Mesothelial cell of epicardium (in vitro differentiated cells): Measurements from ENCODE around the gene CDH4. TPM values are rescaled to one million over a fixed set of nuclear protein-coding genes. Genes with fewer than 3 reads are reported as not detected.

Source experiments
- DNase-seq, 2 experiments: peaks; one replicate each; pipeline ENCODE4 v3.0.0; 2021; ENCODE audit warnings: low spot score in 2 of 2; ENCODE audit not compliant: unreplicated experiment in 2 of 2
- H3K27ac Mint-ChIP-seq: 2 replicates; pipeline ENCODE4 v1.8.0; 2021; ENCODE audit warnings: mixed read lengths
- H3K27me3 Mint-ChIP-seq: 2 replicates; pipeline ENCODE4 v1.8.0; 2021; ENCODE audit warnings: low read depth, mixed read lengths
- H3K36me3 Mint-ChIP-seq: 2 replicates; pipeline ENCODE4 v1.8.0; 2021; ENCODE audit warnings: mixed read lengths
- H3K4me1 Mint-ChIP-seq: 2 replicates; pipeline ENCODE4 v1.8.0; 2021; ENCODE audit warnings: mixed read lengths
- H3K4me3 Mint-ChIP-seq: 2 replicates; pipeline ENCODE4 v1.8.0; 2021; ENCODE audit warnings: mild to moderate bottlenecking, moderate library complexity, mixed read lengths
- H3K9me3 Mint-ChIP-seq: 2 replicates; pipeline ENCODE4 v1.8.0; 2021; ENCODE audit warnings: mixed read lengths
- total RNA-seq: library from RNA; stranded (reverse); gene quantifications from 3 replicates; pipeline ENCODE4 v1.2.1, GENCODE V29; 2021
- TF ChIP-seq, protein P1 (sequence below): fragments of 200-600 bp; sonication (generic); IDR thresholded peaks from one replicate; pipeline ENCODE4 v1.5.0; 2021; ENCODE audit warnings: antibody characterized with exemption; ENCODE audit not compliant: unreplicated experiment

The CDH4 gene
- total RNA-seq, 1 donor from 2014 or later, result 1.1 TPM

- H3K4me3 Mint-ChIP-seq, result no peak overlapping the region
- no peaks in the 10 kb centered on the region for H3K36me3 Mint-ChIP-seq
- H3K27ac Mint-ChIP-seq, result no peak overlapping the region
- TF ChIP-seq, protein P1, sequence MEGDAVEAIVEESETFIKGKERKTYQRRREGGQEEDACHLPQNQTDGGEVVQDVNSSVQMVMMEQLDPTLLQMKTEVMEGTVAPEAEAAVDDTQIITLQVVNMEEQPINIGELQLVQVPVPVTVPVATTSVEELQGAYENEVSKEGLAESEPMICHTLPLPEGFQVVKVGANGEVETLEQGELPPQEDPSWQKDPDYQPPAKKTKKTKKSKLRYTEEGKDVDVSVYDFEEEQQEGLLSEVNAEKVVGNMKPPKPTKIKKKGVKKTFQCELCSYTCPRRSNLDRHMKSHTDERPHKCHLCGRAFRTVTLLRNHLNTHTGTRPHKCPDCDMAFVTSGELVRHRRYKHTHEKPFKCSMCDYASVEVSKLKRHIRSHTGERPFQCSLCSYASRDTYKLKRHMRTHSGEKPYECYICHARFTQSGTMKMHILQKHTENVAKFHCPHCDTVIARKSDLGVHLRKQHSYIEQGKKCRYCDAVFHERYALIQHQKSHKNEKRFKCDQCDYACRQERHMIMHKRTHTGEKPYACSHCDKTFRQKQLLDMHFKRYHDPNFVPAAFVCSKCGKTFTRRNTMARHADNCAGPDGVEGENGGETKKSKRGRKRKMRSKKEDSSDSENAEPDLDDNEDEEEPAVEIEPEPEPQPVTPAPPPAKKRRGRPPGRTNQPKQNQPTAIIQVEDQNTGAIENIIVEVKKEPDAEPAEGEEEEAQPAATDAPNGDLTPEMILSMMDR, result no peak
- H3K9me3 Mint-ChIP-seq, result no peaks in the 10 kb centered on the region
- no peak for DNase-seq
- peaks cover 35% of the 10 kb centered on the region for H3K27me3 Mint-ChIP-seq
- no peaks in the 10 kb centered on the region for H3K4me1 Mint-ChIP-seq
These were observed 61.3 kb downstream of the CDH4 start for GRCh38 chr20:61313396-61313795.

DNA sequence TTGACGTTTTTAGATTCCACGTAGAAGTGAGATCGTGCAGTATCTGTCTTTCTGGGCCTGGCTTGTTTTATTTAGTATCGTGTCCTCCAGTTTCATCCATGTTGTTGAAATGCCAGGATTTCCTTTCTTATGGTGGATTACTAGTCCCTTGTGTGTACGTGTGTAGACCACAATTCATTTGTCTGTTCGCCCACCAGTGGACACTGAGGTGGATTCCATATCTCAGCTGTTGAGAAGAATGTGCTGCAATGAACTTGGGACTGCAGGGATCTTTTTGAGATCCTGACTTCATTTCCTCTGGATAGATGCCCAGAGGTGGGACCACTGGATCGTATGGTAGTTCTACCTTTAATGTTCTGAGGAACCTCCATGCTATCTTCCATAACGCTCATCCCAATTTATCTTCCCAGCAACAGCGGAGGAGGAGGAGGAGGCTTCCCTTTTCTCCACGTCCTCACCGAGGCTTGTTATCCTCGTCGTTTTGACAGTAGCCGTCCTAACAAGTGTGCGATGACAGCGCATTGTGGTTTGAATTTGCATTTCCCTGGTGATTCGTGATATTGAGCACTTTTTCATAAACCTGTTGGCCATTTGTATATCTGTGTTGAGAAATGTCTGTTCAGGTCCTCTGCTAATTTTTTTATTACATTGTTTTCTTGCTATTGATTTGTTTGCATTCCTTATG, 62.4 kb downstream of the CDH4 start:
- H3K9me3 Mint-ChIP-seq, result no peaks in the 10 kb centered on the region
- DNase-seq, result no peak
- H3K4me3 Mint-ChIP-seq, result no peak overlapping the region
- TF ChIP-seq, protein P1, result no peak
- no peaks in the 10 kb centered on the region for H3K36me3 Mint-ChIP-seq
- H3K27me3 Mint-ChIP-seq, result peaks cover 40% of the 10 kb centered on the region
- no peak overlapping the region for H3K27ac Mint-ChIP-seq
- no peaks in the 10 kb centered on the region for H3K4me1 Mint-ChIP-seq

DNA sequence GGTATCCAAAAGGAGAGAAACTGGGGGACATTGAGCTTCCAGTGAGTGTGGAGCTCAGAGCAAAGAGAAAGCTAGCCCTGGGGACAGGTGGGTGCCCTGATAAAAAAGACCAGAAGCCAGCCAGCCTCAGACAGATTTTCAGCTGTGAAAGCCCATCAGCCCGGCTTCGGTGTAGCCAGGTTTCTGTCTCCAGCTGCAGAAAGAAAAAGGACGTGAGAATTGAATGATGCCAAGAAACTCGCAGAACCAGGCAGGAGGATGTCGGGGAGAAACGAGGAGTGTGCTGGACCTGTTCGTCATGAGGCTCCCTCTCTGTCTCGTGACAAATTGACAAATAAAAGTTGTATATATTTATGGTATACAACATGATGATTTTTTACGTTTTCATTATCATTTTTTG, 63.3 kb downstream of the CDH4 start:
- Mint-ChIP-seq H3K27me3 (peaks cover 42% of the 10 kb centered on the region), H3K36me3 (no peaks in the 10 kb centered on the region)
- no peak for DNase-seq

GRCh38 chr20:61316346-61316745, 64.3 kb downstream of the CDH4 start:
- Mint-ChIP-seq H3K27me3 (peaks cover 44% of the 10 kb centered on the region), H3K9me3 (no peaks in the 10 kb centered on the region), H3K4me3 (no peak overlapping the region), H3K4me1 (no peaks in the 10 kb centered on the region), H3K36me3 (no peaks in the 10 kb centered on the region), H3K27ac (no peak overlapping the region)
- DNase-seq, result no peak
- TF ChIP-seq, protein P1, result no peak

More for the DNA sequence above, 63.3 kb downstream of the CDH4 start:
- H3K27ac Mint-ChIP-seq, result no peak overlapping the region
- no peak overlapping the region for H3K4me3 Mint-ChIP-seq
- TF ChIP-seq, protein P1, result no peak
- H3K9me3 Mint-ChIP-seq, result no peaks in the 10 kb centered on the region
- no peaks in the 10 kb centered on the region for H3K4me1 Mint-ChIP-seq

DNA sequence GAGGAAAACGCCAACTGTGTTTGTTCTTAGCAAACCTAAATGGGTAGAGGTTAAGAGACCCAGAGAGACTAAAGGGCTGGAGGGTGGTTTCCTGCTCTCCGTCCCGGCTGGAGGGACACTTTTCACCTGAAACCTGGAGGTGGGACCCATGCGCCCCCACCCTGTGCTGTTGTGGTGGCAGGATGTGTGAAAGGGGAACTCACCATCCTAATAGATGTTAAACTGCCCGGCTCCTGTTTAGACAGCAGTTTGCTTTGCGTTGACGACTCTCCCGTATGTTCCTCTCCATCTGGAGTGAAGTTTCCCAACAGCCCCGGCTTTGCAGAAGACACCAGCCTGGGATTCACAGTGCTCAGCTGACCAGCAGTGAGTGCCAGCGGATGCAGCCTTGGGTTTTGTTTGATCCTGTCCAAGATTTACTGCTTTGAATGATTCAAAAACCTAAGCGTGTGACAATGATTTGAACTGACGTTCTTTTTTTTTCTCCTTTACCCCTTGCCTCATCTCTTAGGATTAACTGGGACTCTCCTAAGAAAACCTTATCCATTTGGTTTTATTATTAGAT, 66.0 kb downstream of the CDH4 start:
- no peak for DNase-seq
- Mint-ChIP-seq H3K4me1 (no peaks in the 10 kb centered on the region), H3K36me3 (no peaks in the 10 kb centered on the region), H3K27ac (no peak overlapping the region), H3K4me3 (no peak overlapping the region), H3K27me3 (peaks cover 47% of the 10 kb centered on the region), H3K9me3 (no peaks in the 10 kb centered on the region)
- TF ChIP-seq, protein P1, result no peak
